CMK (cell line): ENCODE data around the gene MCHR1.

Experiments
- DNase-seq: peaks from one replicate; pipeline ENCODE4 v3.0.0-alpha.2; 2010; ENCODE audit warnings: low read depth

MCHR1 gene, protein sequence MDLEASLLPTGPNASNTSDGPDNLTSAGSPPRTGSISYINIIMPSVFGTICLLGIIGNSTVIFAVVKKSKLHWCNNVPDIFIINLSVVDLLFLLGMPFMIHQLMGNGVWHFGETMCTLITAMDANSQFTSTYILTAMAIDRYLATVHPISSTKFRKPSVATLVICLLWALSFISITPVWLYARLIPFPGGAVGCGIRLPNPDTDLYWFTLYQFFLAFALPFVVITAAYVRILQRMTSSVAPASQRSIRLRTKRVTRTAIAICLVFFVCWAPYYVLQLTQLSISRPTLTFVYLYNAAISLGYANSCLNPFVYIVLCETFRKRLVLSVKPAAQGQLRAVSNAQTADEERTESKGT

DNA sequence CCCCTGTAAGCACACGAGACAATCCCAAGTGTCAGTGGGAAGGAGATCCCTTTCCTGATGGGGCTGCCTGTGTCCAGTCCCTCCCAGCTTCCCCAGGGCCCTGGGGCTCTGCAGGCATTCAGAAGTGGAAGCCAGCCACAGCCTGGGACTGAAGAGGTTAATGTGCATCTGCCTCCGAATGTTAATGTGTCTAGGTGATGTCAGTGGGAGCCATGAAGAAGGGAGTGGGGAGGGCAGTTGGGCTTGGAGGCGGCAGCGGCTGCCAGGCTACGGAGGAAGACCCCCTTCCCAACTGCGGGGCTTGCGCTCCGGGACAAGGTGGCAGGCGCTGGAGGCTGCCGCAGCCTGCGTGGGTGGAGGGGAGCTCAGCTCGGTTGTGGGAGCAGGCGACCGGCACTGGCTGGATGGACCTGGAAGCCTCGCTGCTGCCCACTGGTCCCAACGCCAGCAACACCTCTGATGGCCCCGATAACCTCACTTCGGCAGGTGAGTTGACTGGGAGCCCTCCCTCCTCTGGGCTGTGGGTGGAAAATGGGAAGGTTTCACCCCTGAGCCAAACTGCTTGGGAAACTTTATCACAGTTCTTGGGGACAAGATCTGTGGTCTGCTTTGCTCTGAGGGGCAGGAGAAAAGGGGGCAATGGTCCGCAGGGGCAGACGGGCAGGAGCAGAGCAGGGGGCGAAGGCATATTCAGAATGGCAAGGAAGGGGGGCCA, at the start of gene MCHR1:
Gene MCHR1 (plus strand): TSS at position 236 of the 715 bp plus-strand sequence. CDS start 169 bp downstream, at position 405.
- DNase-seq, result no peak

DNA sequence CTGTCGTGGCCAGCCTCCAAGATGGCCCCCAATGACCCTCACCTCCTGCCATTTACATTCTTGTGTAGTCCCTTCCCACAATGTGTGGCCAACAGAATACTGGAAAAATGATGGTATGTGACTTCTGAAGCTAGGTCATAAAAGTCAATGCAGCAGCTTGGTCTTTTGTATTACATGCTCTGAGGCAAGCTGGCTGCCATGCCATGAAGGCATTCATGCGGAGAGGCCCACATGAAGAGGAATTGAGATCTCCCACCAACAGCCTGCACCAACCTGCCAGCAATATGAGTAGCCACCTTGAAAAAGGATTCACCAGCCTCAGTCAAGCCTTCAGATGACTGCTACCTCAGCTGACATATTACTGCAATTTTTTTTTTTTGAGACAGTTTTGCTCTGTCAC, 47.4 kb upstream of the MCHR1 start:
- no peak for DNase-seq

DNA sequence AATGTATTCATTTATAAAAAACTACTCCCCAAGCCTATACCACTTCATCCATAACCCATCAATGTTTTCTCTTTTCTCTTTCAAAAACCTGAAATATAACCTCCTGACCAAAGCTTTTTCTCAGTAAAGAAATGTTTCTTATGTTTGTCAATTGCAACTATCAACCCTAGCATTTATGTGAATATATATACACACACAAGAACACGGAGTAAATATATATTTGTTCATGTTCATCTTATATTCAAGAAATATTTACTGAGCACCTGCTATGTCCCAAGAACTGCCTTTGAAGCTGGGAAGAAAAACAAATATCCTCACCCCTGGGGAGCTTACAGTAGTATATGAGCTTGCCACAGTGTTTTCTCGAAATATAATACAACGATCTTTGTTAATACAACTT, 46.2 kb upstream of the MCHR1 start:
- DNase-seq, result no peak

DNA sequence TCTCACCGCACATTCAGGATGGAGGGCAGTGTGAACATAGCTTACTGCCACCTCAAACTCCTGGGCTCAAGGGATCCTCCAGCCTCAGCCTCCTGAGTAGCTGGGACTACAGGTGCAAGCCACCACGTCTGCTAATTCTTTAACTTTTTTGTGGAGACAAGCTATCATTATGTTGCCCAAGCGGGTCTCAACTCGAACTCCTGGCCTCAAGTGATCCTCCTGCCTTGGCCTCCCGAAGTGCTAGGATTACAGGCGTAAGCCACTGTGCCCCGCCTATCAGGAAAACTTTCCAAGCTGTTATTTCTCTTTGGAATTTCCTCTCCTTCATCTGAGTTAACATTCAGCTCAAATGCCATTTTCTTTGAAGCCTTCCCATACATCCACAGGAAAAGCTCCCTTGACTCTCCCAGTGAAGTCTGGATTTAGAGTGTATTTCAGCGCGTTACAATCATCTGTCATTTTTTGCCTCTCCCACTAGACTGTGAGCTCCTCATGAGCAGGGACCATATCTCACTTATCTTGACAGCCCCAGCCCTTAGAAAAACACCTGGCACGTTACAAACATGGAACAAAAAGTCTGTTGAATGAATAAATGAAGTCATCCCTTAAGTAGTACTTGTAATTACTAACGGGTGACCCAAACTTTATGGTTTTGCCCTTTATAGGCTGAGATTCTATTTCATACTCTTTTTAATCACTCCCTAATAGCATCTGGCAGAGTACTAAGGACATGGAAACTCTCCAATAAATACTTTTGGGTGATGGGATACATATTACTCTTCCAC, 45.0 kb upstream of the MCHR1 start:
- DNase-seq, result no peak

DNA sequence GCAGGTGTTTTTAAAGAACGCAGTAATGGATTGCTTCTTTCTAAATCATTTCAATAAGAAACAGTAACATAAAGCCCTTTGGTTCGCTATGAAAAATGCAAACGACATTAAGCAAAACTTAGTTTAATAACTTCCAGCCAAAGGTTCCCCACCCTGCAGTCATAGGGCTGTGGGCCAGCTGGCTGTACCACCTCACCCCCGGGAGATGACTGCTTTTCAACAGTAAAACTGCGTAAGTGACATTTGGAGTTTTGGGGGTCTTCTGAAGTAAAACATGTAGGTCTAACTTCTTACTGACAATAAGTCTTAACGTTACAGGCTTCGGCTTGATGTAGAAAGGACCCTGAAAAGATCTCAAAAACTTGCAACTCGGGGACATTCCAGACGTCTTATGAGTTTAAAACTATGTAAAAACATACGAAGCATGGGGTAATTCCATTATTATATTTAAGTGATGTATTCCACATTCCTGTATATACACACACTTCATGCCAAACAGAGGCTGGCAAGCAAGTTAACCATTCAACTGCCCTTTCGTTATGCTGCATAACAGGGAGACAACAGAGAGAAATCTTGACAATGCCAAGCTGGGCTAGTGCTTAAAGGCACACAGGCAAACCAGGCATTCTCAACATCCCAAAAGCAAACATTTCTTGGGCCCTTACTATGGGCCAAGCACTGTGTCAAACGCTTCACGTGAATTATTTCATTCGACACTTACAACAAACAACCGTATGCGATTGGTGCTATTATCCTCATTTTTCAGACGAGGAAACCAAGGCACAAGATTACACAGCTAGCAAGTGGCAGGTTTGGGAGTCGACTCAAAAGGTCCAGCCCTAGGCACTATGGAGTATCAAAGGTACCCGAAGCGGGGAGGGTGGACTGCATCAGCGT, 44.0 kb upstream of the MCHR1 start:
- no peak for DNase-seq

DNA sequence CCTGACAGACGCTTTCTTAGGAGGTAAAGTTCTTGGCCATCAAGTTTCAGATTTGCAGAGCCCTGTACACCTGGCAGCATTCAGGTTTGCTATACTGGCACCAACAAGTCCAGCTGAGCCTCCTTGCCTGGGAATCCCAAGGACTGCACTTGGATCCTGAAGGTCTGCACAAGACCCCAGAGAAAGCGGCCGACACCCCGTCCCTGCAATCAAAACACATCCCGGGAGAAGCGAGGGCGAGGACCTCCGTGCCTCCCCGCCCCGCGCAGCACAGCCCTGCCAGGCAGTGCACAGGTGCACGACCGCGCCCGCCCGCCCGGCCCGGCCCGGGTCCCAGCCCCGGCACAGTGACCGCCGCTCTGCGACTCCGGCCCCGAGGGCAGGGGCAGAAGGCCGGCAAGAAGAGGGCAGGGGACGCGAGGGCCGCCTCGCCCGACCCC, 43.3 kb upstream of the MCHR1 start:
- no peak for DNase-seq

DNA sequence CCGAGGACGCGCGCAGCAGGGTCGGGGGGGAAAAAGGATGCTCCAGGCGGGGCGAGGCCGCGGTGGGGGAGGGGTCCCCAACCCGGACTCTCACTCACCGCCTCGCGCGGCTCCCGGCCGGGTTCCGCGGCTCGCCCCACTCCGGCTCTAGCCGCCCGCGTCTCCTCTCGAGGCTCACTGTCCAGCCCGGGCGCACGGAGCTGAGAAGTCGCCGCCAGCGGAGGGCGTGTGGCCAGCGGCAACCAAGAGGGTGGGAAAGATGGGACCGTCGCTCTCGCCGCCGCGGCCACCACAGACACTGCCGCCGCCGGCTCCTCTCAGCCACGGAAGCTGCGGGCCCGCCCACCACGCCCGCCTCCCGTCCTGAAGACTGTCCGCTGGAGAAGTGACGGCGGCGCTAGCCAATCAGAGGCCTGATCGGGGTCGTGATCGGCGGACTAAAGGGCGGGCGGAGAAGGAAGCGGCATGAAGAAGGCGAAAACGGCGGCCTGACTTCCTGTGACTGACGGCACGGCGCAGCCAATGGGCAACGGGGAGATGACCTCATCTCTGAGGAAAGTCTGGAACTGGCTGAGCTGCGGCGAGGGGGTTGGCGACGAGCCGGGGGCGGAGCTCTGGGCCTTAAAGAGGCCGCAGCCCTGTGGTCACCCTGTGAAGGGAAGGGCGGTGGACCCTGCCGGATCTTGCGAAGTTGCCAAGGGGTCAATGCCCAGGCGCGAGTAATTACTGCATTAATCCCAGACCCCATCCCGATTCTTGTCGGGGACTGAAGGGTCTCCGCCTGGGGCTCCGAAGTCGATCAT, 42.7 kb upstream of the MCHR1 start, which contains the start of gene MRTFA:
Gene MRTFA (minus strand): TSS at position 340 of the 803 bp plus-strand sequence.
- peak; percentile 99 for DNase-seq

DNA sequence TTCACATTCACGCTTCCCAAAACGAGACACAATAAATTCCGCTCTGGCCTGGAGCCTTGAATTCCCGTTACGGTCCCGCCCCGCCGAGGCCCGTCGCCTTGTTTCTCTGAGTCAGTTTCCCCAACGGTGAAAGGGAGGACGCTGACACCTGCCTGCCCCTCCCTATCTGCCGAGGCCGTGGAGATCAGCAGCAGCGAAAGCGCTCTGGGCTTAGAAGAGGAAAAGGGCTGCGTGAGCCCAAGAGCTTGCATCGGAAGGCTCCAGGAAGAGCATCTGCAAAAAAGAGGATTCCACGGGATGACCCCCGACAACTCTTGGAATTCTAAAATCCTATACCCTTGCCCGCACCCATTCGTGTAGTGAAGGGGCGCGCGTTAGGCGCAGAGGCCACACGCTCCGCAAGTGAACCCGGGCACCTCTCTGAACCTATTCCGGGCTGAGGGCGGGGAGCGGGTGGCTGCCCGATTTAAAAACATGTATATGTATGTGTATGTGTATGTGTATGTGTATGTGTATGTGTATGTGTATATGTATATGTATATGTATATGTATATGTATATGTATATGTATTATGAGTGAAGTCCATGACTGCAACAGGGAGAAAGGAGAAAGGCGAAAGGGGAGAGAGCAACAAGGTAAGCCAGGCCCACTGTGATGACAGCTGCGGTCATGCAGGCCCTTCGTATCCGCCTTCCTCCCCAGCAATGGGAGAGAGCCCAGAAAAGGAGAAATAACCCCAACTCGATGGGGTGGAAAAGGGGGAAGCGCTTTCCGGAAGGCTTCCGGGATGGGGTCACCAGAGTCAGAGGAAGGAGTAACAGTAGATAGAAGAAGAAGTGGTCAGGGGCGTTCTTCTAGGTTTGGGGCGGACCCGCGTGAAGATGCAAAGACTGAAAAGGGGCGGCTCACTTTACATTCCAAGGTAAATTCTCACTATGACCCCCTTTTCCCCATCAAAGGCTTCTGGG, 41.8 kb upstream of the MCHR1 start:
- DNase-seq, result no peak

DNA sequence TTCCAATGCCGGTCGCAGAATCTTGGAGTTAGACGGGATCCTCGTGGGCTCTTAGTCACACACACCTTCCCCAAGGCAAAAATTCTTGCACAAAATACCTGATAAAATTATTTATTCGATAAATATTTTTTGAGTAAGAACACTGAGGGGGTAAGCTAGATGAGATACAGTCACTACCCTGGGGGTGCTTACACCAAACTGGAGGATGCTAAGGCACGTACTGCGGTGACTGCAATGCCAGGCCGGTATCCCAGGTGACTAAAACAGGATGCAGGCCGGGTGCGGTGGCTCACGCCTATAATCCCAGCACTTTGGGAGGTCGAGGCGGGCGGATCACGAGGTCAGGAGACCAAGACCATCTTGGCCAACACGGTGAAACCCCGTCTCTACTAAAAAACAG, 41.0 kb upstream of the MCHR1 start:
- DNase-seq, result no peak

DNA sequence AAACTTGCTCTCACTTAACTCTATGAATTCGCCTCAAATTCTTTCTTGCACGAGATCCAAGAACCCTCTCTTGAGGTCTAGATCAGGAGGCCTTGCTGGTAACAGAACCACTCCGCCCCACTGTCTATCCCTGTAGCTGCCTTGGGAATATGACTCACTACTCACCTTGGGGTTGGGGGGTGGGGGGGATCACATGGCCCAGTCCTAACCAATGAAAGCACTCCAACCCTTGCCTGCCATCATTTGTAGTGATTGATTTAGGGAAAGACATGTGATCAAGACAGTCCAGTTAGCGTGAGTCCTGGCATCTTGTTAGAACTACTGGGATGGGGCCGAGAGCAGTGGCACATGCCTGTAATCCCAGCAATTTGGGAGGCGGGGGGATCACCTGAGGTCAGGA, 38.0 kb upstream of the MCHR1 start:
- no peak for DNase-seq

DNA sequence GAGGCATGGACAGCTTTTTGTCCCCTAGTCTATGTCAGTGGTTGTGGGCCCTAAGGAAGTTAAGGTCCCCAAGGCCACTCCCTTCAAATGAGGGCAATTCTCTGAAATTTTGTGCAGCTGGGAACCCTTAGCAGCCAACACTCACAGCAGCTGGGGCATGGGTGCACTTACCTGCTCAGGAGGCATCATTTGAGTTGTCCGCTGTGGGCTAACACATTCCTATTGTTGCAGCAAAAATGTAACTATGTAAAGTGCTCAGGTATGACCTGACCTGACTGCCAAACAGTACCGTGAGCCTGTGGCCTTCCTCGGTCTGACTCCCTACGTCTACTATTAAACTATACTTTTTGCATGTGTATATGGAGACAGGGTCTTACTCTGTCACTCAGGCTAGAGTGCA, 37.0 kb upstream of the MCHR1 start:
- no peak for DNase-seq

DNA sequence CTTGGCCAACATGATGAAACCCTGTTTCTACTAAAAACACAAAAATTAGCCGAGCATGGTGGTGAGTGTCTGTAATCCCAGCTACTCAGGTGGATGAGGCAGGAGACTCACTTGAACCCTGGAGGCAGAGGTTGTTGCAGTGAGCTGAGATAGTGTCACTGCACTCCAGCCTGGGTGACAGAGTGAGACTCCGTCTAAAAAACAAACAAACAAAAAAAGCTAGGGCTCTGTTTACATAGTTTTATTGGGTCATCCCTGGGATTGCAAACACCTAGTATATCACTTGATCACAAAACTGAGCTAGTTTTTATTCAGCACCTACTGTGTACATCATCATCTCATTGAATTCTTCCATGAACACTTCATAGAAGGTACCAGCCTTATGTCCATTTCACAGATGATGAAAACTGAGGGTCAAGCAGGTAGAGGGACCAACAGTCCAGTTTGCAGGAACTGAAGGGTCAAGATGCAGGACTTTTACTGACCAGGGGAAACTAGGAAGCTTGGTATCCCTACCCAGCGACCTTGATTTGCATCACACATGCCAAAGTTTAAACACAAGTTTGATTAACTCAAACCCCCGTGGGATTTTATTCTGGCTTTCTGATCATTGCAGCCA, 33.6 kb upstream of the MCHR1 start:
- no peak for DNase-seq

DNA sequence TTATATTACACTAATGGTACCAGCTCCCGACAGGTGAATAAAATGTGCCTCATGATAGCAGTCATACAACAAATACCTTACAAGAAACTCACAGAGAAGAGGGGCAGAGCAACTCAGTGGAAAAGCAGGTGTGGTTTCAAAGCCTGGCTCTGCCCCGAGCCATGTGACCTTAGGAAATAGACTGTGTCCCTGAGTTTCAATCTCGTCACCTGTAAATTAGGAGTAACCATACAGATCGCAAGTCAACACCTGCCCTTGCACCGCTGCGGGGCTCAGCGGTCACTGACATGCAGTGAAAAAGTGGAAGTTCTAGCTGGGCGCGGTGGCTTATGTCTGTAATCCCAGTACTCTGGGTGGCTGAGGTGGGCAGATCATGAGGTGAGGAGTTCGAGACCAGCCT, 30.9 kb upstream of the MCHR1 start:
- no peak for DNase-seq

DNA sequence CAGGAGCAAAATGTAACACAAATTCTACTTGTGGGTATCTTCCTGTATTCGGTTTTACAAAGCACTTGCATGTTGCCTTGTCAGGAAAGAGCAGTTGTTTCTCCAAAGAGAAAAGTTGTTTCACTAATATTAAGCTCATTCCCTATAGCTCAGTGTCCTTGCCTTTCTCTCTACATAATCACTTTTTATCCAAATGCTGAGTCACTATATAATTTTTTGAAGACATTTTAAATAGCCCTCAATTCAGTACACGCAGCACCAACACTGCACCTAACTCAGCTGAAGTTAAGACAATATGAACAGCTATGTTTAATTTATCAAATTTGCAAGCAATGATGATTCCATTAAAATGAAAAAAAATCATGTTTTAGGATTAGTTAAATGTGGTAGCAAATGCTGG, 28.2 kb upstream of the MCHR1 start:
- DNase-seq, result no peak

DNA sequence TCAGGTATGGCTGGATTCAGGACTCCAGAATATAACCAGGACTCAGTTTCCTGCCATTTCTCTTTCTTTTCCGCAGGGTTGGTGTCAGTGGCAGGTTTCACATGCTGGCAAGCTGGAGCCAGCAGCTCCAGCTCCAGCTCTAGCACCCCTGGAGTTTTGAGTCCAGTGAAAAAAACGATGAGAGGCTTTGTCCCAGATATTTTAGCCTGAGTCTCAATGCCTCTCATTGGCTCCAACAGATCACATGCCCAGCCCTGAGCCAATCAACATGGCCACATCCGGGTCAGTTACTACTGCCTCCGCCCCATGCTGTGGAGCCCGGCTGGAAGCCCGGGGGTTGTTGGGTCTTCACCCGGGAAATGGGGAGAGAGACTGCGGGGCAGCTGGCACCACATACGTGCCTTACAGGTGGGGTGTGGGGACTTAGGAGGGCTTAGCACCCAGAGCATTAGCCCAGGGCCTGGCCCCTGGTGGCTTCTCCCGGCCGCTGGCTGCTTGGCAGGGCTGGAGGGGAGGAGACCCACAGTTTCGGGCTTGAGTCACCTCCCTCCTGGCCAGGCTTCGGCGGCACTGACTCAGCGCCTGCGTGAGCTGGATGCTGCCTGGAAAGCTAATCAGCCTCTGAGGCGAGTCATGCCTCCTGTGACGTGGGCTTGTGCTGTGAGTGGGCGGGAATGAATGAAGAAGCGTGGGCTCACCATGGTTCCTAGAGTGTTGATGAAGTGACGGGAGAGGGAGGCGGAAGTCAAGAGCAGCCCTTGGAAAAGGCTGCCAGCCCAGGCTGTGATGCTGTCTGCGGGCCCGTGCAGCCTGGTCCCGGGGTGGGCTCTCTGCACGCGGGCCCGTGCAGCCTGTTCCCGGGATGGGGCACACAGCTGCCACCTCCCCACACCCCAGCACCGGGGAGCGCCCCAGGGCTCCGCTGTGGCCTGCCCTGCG, 27.5 kb upstream of the MCHR1 start:
- DNase-seq, result peak; percentile 86

DNA sequence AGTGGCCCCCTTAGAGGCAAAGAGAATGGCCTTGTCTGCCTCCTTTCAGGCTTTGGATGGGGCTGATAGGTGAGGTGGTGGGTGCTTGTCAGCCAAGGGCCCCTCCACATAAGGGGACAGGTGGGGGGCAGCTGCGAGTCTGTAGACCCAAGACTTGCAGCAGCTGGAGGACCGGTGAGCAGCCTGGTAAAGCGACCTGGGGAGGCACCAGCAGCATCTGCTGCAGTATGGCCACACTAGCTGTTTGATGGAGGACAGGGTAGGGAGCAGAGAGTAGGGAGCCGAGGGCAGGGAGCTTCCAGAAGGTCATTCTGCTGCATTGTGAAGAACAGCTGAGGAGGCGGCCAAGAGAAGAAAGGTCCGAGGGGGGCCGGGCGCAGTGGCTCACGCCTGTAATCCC, 25.9 kb upstream of the MCHR1 start:
- DNase-seq, result no peak

DNA sequence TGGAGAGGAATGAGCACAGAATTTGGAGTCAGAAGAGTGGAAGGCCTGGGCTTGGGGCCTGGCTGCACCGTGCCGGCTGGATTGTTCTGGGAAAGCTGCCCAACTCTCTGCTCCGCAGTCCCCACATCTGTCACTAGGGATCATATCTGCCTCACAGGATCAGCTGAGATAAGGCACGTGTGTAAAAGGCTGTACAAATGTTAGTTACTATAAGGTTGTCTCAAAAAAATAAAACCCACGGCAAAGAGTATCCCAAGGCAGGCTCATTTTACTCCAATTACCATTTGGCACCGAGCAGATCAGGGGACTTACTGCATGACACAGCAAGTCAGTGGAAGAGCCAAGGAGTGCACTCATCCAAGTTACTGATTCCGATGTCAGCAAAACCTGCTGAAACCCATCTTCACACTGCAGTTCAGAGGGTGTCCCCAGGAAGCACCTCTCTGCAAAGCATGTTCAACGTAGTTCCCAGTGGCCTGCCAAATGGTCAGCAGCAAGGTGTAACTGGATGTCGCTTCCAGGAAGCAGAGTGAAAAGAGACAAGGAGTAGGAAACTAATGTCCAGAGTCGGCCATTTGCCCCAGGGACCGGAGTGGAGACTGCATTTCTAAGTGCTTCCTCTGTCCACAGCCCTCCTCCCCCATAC, 24.6 kb upstream of the MCHR1 start:
- no peak for DNase-seq
